DND-41 (cell line): ENCODE results near the gene CD4.
"Not testable (repeated sequence)": the region's sequence is repeated elsewhere in the genome, so short reads cannot be mapped to it uniquely, and the experiment has no call there.

ENCODE experiments used
- EZH2 ChIP-seq: IDR thresholded peaks from 3 replicates; pipeline ENCODE4 v1.6.1; 2012; ENCODE audit warnings: borderline replicate concordance, low read depth, mild to moderate bottlenecking, moderate library complexity, low read length, inconsistent platforms; ENCODE audit not compliant: severe bottlenecking
- TF ChIP-seq, protein P1 (sequence below): IDR thresholded peaks from 2 replicates; pipeline ENCODE4 v1.5.1; 2012; ENCODE audit warnings: borderline replicate concordance, low read length, moderate library complexity, mild to moderate bottlenecking; ENCODE audit not compliant: poor library complexity, severe bottlenecking; ENCODE audit errors: extremely low read depth

DNA sequence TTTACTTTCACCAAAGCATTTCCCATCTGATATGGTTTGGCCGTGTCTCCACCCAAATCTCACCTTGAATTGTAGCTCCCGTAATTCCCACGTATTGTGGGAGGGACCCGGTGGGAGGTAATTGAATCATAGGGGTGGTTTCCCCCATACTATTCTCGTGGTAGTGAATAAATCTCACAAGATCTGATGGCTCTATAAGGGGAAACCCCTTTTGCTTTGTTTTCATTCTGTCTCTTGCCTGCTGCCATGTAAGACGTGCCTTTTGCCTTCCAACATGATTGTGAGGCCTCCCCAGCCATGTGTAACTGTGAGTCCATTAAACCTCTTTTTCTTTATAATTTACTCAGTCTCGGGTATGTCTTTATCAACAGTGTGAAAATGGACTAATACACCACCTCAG lies 46.0 kb upstream of the CD4 start:
- TF ChIP-seq, protein P1, sequence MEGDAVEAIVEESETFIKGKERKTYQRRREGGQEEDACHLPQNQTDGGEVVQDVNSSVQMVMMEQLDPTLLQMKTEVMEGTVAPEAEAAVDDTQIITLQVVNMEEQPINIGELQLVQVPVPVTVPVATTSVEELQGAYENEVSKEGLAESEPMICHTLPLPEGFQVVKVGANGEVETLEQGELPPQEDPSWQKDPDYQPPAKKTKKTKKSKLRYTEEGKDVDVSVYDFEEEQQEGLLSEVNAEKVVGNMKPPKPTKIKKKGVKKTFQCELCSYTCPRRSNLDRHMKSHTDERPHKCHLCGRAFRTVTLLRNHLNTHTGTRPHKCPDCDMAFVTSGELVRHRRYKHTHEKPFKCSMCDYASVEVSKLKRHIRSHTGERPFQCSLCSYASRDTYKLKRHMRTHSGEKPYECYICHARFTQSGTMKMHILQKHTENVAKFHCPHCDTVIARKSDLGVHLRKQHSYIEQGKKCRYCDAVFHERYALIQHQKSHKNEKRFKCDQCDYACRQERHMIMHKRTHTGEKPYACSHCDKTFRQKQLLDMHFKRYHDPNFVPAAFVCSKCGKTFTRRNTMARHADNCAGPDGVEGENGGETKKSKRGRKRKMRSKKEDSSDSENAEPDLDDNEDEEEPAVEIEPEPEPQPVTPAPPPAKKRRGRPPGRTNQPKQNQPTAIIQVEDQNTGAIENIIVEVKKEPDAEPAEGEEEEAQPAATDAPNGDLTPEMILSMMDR: not testable (repeated sequence)
- TF ChIP-seq EZH2: not testable (repeated sequence)
